ENCODE results near the gene AKIRIN1.

DNA sequence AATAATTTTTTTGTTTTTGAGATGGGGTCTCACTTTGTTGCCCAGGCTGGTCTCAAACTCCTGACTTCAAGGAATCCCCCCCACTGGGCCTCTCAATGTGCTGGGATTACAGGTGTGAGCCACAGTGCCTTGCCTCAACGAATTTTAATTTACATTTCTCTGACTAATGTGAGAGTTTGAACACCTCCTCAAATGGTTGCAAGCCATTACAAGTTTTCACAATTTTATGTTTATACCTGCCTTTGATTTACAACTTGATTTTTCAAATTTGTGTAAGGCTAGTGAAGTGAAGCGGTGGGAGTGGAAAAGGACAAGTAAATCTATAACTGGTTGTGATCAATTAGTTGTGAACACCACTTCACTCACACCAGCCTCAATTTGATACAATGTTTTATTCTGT, 40.5 kb upstream of the AKIRIN1 start:
- no peak for TF ChIP-seq POLR2A (IDR thresholded peaks at IDR 0.05)
- TF ChIP-seq, protein P1, sequence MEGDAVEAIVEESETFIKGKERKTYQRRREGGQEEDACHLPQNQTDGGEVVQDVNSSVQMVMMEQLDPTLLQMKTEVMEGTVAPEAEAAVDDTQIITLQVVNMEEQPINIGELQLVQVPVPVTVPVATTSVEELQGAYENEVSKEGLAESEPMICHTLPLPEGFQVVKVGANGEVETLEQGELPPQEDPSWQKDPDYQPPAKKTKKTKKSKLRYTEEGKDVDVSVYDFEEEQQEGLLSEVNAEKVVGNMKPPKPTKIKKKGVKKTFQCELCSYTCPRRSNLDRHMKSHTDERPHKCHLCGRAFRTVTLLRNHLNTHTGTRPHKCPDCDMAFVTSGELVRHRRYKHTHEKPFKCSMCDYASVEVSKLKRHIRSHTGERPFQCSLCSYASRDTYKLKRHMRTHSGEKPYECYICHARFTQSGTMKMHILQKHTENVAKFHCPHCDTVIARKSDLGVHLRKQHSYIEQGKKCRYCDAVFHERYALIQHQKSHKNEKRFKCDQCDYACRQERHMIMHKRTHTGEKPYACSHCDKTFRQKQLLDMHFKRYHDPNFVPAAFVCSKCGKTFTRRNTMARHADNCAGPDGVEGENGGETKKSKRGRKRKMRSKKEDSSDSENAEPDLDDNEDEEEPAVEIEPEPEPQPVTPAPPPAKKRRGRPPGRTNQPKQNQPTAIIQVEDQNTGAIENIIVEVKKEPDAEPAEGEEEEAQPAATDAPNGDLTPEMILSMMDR (IDR thresholded peaks at IDR 0.05): no peak
